ENCODE data around the gene CHCHD6.
"Not testable (repeated sequence)": the region's sequence is repeated elsewhere in the genome, so short reads cannot be mapped to it uniquely, and the experiment has no call there.

Gene CHCHD6

DNA sequence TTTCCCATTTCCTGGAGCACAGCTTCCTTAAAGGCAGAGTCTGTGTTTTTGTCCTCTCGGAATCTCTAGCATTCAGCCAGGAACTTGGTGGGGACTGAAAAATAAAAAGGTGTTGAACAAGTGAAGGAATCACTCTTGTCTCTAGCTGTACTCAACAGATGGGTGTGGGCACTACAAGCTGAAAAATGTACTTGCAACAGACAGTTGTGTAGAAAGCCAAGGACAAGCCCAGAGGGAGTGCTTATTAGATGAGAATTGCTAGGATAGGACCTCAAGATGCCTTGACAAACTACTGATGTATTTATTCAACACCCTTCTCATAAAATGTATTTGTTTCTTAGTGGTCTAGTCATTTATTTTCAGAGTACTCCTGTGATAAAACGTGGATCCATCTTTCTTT, 95.1 kb downstream of the CHCHD6 start:
- in situ Hi-C loops (cut with MboI; ENCODE audit: low pct_unique_long_range_greater_than_20kb, low sequenced_read_pairs, unreplicated experiment): no loop called here
- DNase-seq (ENCODE audit: low spot score): no peak
- TF ChIP-seq, protein P1, sequence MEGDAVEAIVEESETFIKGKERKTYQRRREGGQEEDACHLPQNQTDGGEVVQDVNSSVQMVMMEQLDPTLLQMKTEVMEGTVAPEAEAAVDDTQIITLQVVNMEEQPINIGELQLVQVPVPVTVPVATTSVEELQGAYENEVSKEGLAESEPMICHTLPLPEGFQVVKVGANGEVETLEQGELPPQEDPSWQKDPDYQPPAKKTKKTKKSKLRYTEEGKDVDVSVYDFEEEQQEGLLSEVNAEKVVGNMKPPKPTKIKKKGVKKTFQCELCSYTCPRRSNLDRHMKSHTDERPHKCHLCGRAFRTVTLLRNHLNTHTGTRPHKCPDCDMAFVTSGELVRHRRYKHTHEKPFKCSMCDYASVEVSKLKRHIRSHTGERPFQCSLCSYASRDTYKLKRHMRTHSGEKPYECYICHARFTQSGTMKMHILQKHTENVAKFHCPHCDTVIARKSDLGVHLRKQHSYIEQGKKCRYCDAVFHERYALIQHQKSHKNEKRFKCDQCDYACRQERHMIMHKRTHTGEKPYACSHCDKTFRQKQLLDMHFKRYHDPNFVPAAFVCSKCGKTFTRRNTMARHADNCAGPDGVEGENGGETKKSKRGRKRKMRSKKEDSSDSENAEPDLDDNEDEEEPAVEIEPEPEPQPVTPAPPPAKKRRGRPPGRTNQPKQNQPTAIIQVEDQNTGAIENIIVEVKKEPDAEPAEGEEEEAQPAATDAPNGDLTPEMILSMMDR (IDR thresholded peaks at IDR 0.05; ENCODE audit: extremely low read depth, insufficient read depth, missing control alignments): no peak

GRCh38 chr3:126801312-126801711, 97.3 kb downstream of the CHCHD6 start:
- in situ Hi-C loops (cut with MboI; ENCODE audit: low pct_unique_long_range_greater_than_20kb, low sequenced_read_pairs, unreplicated experiment); DNase-seq (ENCODE audit: low spot score): not testable (repeated sequence)

DNA sequence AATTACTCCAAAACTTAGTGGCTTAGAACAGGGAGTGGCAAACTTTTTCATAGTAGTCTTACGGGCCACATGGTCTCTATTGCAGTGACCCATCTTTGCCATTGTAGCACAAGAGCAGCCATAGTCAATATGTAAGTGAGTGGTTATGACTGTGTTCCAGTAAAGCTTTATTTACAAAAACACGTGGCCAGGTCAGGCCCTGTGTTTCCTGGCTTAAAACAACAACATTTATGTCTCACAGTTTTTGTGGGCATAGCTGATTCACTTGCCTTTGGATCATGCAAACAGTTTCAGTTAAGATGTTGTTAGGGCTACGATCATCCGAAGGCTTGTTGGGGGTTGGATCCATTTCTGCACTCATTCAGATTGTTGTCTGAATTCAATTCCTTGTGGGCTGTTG, 103.8 kb downstream of the CHCHD6 start:
- TF ChIP-seq, protein P1 (IDR thresholded peaks at IDR 0.05; ENCODE audit: extremely low read depth, insufficient read depth, missing control alignments): no peak
- in situ Hi-C loops (cut with MboI; ENCODE audit: low pct_unique_long_range_greater_than_20kb, low sequenced_read_pairs, unreplicated experiment): no loop called here
- no peak for DNase-seq (ENCODE audit: low spot score)

DNA sequence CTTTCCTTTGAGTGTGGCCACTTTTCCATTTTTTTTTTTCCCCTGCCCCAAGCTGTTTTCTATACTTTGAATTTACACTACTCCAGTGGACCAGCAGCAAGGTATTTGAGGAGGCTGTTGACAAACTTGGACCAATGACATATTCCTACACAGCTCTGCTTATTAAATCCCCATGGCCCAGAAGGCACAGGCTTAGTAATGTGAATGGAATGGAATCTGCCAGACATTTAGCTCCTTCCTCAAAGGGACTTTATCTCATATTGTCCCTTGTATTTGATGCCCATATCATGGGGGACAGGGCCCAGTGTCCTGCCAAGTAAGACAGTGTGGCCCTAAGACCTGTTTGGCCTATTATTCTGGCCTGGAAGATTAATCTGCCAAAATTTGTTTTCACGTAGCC, 107.5 kb downstream of the CHCHD6 start:
- no peak for DNase-seq (ENCODE audit: low spot score)
- in situ Hi-C loops (cut with MboI; ENCODE audit: low pct_unique_long_range_greater_than_20kb, low sequenced_read_pairs, unreplicated experiment): no loop called here
- TF ChIP-seq, protein P1 (IDR thresholded peaks at IDR 0.05; ENCODE audit: extremely low read depth, insufficient read depth, missing control alignments): no peak

- in situ Hi-C loops (cut with MboI; ENCODE audit: low pct_unique_long_range_greater_than_20kb, low sequenced_read_pairs, unreplicated experiment): no loop called here
- TF ChIP-seq, protein P1 (IDR thresholded peaks at IDR 0.05; ENCODE audit: extremely low read depth, insufficient read depth, missing control alignments): no peak
- DNase-seq (ENCODE audit: low spot score): no peak
Observed at GRCh38 chr3:126816298-126816697, 112.3 kb downstream of the CHCHD6 start.

- in situ Hi-C loops (cut with MboI; ENCODE audit: low pct_unique_long_range_greater_than_20kb, low sequenced_read_pairs, unreplicated experiment): no loop called here
- TF ChIP-seq, protein P1 (IDR thresholded peaks at IDR 0.05; ENCODE audit: extremely low read depth, insufficient read depth, missing control alignments): no peak
- no peak for DNase-seq (ENCODE audit: low spot score)
Observed at GRCh38 chr3:126816986-126817777, 113.1 kb downstream of the CHCHD6 start.

DNA sequence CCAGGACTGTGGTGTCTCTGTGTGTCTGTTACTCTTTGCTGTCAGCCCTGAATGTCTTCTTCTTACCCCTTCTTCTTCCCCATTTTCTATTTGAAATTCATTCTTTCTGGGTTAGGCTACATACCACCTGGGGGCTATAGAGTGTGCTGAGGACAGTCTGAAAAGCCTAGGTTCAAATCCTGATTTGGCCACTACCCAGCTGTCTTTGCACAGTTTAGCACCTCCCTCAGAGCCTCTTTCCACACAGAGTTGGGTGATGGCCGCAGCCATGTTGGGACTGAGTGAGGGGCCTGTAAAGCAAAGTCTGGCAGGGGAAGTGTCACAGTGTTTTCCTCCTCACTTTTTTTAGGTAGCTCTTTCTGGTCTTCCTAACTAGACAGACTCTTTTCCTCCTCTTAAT, 113.7 kb downstream of the CHCHD6 start:
- TF ChIP-seq, protein P1 (IDR thresholded peaks at IDR 0.05; ENCODE audit: extremely low read depth, insufficient read depth, missing control alignments): no peak
- in situ Hi-C loops (cut with MboI; ENCODE audit: low pct_unique_long_range_greater_than_20kb, low sequenced_read_pairs, unreplicated experiment): no loop called here
- DNase-seq (ENCODE audit: low spot score): no peak
